Measurements from ENCODE around the gene CTSA.

Gene CTSA

GRCh38 chr20:45934586-45935415 lies 43.7 kb downstream of the CTSA start, which contains the start of gene PCIF1:
TSS of gene PCIF1 (plus strand) at chr20:45934683. CDS start at chr20:45939000, 4,317 bp downstream.
- peak within 1 kb of the TSS; percentile 97 for H3K4me3 ChIP-seq (replicated peaks; ENCODE audit: low read depth, low read length)
- TF ChIP-seq CTCF (IDR thresholded peaks at IDR 0.05; ENCODE audit: low read length, missing control alignments), result no peak
- peak; percentile 99 for DNase-seq (ENCODE audit: low read depth)

GRCh38 chr20:45935416-45936046 lies 44.4 kb downstream of the CTSA start:
- H3K4me3 ChIP-seq (replicated peaks; ENCODE audit: low read depth, low read length), result peak overlapping the region; percentile 67
- TF ChIP-seq CTCF (IDR thresholded peaks at IDR 0.05; ENCODE audit: low read length, missing control alignments), result no peak
- DNase-seq (ENCODE audit: low read depth), result no peak

- TF ChIP-seq CTCF (IDR thresholded peaks at IDR 0.05; ENCODE audit: low read length, missing control alignments), result no peak
- H3K4me3 ChIP-seq (replicated peaks; ENCODE audit: low read depth, low read length), result no peak overlapping the region
- no peak for DNase-seq (ENCODE audit: low read depth)
Observed at GRCh38 chr20:45937765-45938164, 46.6 kb downstream of the CTSA start.

GRCh38 chr20:45938727-45939438 lies 47.7 kb downstream of the CTSA start:
- no peak overlapping the region for H3K4me3 ChIP-seq (replicated peaks; ENCODE audit: low read depth, low read length)
- DNase-seq (ENCODE audit: low read depth), result no peak
- TF ChIP-seq CTCF (IDR thresholded peaks at IDR 0.05; ENCODE audit: low read length, missing control alignments), result no peak

- TF ChIP-seq CTCF (IDR thresholded peaks at IDR 0.05; ENCODE audit: low read length, missing control alignments), result no peak
- no peak for DNase-seq (ENCODE audit: low read depth)
- no peak overlapping the region for H3K4me3 ChIP-seq (replicated peaks; ENCODE audit: low read depth, low read length)
Observed at GRCh38 chr20:45940053-45940452, 48.9 kb downstream of the CTSA start.

- DNase-seq (ENCODE audit: low read depth), result no peak
- no peak for TF ChIP-seq CTCF (IDR thresholded peaks at IDR 0.05; ENCODE audit: low read length, missing control alignments)
- H3K4me3 ChIP-seq (replicated peaks; ENCODE audit: low read depth, low read length), result no peak overlapping the region
Observed at GRCh38 chr20:45940469-45940868, 49.3 kb downstream of the CTSA start.
